Esophagus muscularis mucosa (tissue), 4 donors: Measurements from ENCODE around the gene PTPRN2. TPM values are rescaled to one million over a fixed set of nuclear protein-coding genes. Genes with fewer than 3 reads are reported as not detected.

ENCODE experiments used
- DNase-seq: peaks from one replicate; pipeline ENCODE4 v3.0.0-alpha.2; 2017; ENCODE audit errors: extremely low spot score
- H3K27ac ChIP-seq, 4 donors: fragments of 200-600 bp; sonication (generic); replicated peaks in 1 of 4; 1 replicate in 3 of 4; 2 replicates in 1 of 4; pipeline ENCODE4 v1.5.1; 2016 to 2019; ENCODE audit warnings: mild to moderate bottlenecking in 1 of 4
- H3K27me3 ChIP-seq, 4 donors: fragments of 200-600 bp; sonication (generic); one replicate each; pipeline versions ENCODE4 v1.5.1 to v1.6.0; 2016 to 2019
- H3K36me3 ChIP-seq, 4 donors: fragments of 200-600 bp; sonication (generic); one replicate each; pipeline ENCODE4 v1.5.1; 2016 to 2019
- H3K4me1 ChIP-seq, 4 donors: fragments of 200-600 bp; sonication (generic); one replicate each; pipeline ENCODE4 v1.5.1; 2016 to 2019
- H3K4me3 ChIP-seq, 4 donors: fragments of 200-600 bp; sonication (generic); 1 replicate in 2 of 4; 2 replicates in 2 of 4; pipeline ENCODE4 v1.5.1; 2016 to 2019; ENCODE audit warnings: mild to moderate bottlenecking in 4 of 4, moderate library complexity in 1 of 4
- H3K9me3 ChIP-seq, 4 donors: fragments of 200-600 bp; sonication (generic); 1 replicate in 3 of 4; 2 replicates in 1 of 4; pipeline ENCODE4 v1.5.1; 2016 to 2019
- CTCF ChIP-seq, 3 experiments: fragments of 200-600 bp in 2 of 3; fragments of 450-650 bp in 1 of 3; sonication (generic) in 2 of 3; IDR thresholded peaks; one replicate each; pipeline ENCODE4 v1.5.1; 2017 to 2019; ENCODE audit warnings: antibody characterized with exemption in 3 of 3, mild to moderate bottlenecking in 2 of 3, moderate library complexity in 1 of 3
- EP300 ChIP-seq: sonication (generic); formaldehyde crosslinking; IDR thresholded peaks from one replicate; pipeline ENCODE4 v1.6.1; 2017; ENCODE audit warnings: antibody characterized with exemption
- POLR2A ChIP-seq: fragments of 450-650 bp; IDR thresholded peaks from one replicate; pipeline ENCODE4 v1.6.1; 2017; ENCODE audit warnings: antibody characterized with exemption, moderate library complexity, mild to moderate bottlenecking, low read depth
- POLR2AphosphoS5 ChIP-seq, 2 donors: sonication (generic); formaldehyde crosslinking; IDR thresholded peaks; one replicate each; pipeline ENCODE4 v1.6.1; 2017; ENCODE audit warnings: antibody characterized with exemption in 2 of 2
- WGBS: methylation state at CpG from one replicate; pipeline ENCODE4 v1.1.5; 2018; 5-methylcytosine and 5-hydroxymethylcytosine counted together
- intact Hi-C: fragments of 100-400 bp; cut with DNase I; formaldehyde crosslinking; loops from one replicate; pipeline ENCODE4 v1.15.1; 2023
- total RNA-seq, 4 donors: library from RNA; depleted of rRNA; stranded (reverse); fragments of >200 nt; gene quantifications; one replicate each; pipeline versions ENCODE4 v1.1.0 to v1.2.1, GENCODE V29; 2016

The PTPRN2 gene
- total RNA-seq, 4 donors from 2014 or later, result 2.1 to 3.1 (median 3.1) TPM

DNA sequence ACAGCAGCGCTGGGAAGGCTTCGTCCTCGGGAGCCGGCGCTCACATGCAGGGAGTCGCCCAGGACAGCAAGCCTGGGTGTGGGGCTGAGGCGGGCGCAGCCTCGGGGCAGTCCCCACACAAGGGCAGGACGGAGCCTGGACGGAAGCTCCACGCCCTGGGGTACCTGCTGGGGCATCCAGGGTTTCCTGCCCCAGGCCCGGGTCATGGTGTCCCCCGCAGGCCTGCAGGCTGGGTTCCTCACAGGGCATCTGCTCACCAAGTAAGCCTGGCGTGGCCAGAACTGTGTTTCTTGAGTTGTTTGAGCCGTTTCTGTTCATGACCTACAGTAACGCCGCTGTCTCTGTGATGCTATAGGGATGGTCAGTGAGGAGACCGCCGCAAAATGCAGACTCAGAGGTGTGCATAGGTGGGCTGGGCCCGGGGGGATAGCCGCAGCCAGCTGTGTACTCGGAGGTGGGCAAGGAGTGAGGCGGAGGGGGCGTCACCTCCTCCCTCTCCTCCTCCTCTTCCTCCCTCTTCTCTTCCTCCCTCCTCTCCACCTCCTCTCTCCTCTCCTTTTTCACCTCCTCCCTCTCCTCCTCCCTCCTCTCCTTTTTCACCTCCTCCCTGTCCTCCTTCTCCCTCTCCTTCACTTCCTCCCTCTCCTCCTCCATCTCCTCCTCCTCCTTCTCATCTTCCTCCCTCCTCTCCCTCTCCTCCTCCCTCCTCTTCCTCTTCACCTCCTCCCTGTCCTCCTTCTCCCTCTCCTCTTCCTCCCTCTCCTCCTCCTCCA lies 811.9 kb downstream of the PTPRN2 start:
- H3K36me3 ChIP-seq, result no peaks in the 10 kb centered on the region
- no peaks in the 10 kb centered on the region for H3K4me1 ChIP-seq
- WGBS, result 80% methylated on average over 10 of the region's 25 CpGs
- peaks cover 0 to 16% (median 7%) of the 10 kb centered on the region in 4 donors for H3K9me3 ChIP-seq
- peaks cover 0 to 55% (median 0%) of the 10 kb centered on the region in 4 donors for H3K27me3 ChIP-seq
- no peak overlapping the region for H3K4me3 ChIP-seq
- DNase-seq, result no peak
- TF ChIP-seq CTCF (IDR thresholded peaks at IDR 0.05), result no peak
- no peak for TF ChIP-seq EP300
- TF ChIP-seq POLR2AphosphoS5 (IDR thresholded peaks at IDR 0.05), result no peak
- TF ChIP-seq POLR2A, result no peak
- H3K27ac ChIP-seq, result no peak overlapping the region
- intact Hi-C loops, result no loop called here

DNA sequence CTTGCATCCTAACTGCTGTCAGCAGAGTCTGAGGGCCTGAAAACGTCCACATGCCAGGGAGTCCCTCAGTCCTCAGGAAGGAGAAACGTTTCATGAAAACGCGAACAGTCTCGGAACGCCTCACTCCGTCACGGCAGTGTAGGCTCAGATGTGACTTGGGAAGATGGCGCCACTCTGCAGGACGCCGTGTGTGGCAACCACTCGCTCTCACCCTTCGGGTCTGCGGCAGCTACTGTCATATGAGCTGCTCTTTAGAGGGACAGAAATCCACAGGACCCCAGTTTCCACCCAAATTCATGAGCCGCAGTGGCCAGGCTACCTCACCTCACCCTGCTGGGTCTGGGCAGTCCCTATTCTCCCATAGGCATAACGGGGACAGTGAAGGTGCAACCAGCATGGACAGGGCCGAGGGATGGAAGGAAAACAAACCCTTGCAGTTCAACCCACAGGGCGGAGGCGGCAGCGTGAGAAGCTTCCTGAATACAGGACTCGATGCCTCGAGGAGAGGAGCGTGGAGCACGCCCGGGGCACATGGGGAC lies 812.5 kb downstream of the PTPRN2 start:
- no peaks in the 10 kb centered on the region for H3K36me3 ChIP-seq
- no peak overlapping the region for H3K4me3 ChIP-seq
- H3K4me1 ChIP-seq, result no peaks in the 10 kb centered on the region
- intact Hi-C loops, result no loop called here
- H3K27me3 ChIP-seq, result peaks cover 0 to 54% (median 0%) of the 10 kb centered on the region in 4 donors
- no peak for TF ChIP-seq POLR2A
- TF ChIP-seq CTCF (IDR thresholded peaks at IDR 0.05), result no peak
- no peak for TF ChIP-seq EP300
- TF ChIP-seq POLR2AphosphoS5 (IDR thresholded peaks at IDR 0.05), result no peak
- WGBS, result 84% methylated on average over 25 of the region's 25 CpGs
- no peak for DNase-seq
- H3K9me3 ChIP-seq, result peaks cover 0 to 17% (median 11%) of the 10 kb centered on the region in 4 donors
- H3K27ac ChIP-seq, result no peak overlapping the region

DNA sequence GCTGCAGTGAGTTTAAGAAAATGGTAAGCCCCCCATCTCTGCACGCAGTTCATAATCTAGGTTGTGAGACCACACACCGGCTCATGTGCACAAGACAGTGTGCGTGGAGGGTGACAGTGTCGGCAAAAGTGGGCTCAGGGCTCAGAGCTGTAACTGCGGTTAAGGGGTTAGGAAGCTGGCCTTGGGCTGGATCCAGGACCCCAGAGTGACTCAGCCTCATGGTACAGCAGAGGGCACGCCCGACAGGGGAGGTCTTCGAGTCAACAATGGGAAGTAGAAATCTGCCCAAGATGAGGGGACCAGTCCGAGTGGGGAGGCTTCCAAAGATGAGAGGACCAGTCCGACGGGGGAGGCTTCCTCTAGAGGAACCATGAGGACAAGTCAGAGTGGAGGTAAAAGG lies 813.1 kb downstream of the PTPRN2 start:
- Histone ChIP-seq H3K4me1 (no peaks in the 10 kb centered on the region), H3K27ac (no peak overlapping the region), H3K9me3 (peaks cover 0 to 17% (median 11%) of the 10 kb centered on the region in 4 donors), H3K36me3 (no peaks in the 10 kb centered on the region), H3K27me3 (peaks cover 0 to 53% (median 0%) of the 10 kb centered on the region in 4 donors), H3K4me3 (no peak overlapping the region)
- intact Hi-C loops, result no loop called here
- DNase-seq, result no peak
- 85% methylated on average over 9 of the region's 11 CpGs for WGBS
- TF ChIP-seq EP300 (no peak), CTCF (IDR thresholded peaks at IDR 0.05) (no peak), POLR2A (no peak), POLR2AphosphoS5 (IDR thresholded peaks at IDR 0.05) (no peak)

GRCh38 chr7:157773361-157773760 lies 814.3 kb downstream of the PTPRN2 start:
- Histone ChIP-seq H3K9me3 (peaks cover 0 to 17% (median 11%) of the 10 kb centered on the region in 4 donors), H3K4me1 (no peaks in the 10 kb centered on the region), H3K27ac (no peak overlapping the region), H3K4me3 (no peak overlapping the region), H3K27me3 (peaks cover 0 to 44% (median 0%) of the 10 kb centered on the region in 4 donors), H3K36me3 (no peaks in the 10 kb centered on the region)
- no peak for TF ChIP-seq POLR2AphosphoS5 (IDR thresholded peaks at IDR 0.05)
- TF ChIP-seq EP300, result no peak
- no peak for TF ChIP-seq CTCF (IDR thresholded peaks at IDR 0.05)
- TF ChIP-seq POLR2A, result no peak
- DNase-seq, result no peak
- intact Hi-C loops, result no loop called here
- WGBS, result 82% methylated on average over 2 of the region's 9 CpGs
